CD4-positive, alpha-beta T cell treated with Interleukin-10 for 1 hour (primary cell): Measurements from ENCODE around the gene NAA15.
"Not testable (repeated sequence)": the region's sequence is repeated elsewhere in the genome, so short reads cannot be mapped to it uniquely, and the experiment has no call there.

Experiments
- DNase-seq: peaks from one replicate; pipeline ENCODE4 v3.0.0-alpha.2; 2020

Gene NAA15

GRCh38 chr4:139368998-139369397 is 67.7 kb downstream of the NAA15 start:
- no peak for DNase-seq

DNA sequence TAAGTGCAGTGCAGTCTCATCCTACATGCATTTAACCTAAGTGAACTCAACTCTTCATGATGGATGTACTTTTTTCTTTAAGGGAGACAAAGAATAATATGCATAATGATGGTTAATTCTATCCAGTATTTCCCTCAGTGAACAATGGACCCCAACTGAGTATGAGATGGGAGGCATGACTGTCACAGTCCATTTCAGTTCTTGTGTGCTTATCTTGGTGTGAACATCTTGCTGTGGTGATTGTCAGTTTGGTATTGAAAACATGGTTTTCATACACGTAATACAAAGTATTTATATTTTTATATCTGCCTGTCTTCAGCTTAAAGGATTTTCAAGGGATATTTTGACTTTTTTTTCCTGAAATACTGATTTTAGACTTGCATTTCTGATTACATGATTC is 72.9 kb downstream of the NAA15 start:
- no peak for DNase-seq

DNA sequence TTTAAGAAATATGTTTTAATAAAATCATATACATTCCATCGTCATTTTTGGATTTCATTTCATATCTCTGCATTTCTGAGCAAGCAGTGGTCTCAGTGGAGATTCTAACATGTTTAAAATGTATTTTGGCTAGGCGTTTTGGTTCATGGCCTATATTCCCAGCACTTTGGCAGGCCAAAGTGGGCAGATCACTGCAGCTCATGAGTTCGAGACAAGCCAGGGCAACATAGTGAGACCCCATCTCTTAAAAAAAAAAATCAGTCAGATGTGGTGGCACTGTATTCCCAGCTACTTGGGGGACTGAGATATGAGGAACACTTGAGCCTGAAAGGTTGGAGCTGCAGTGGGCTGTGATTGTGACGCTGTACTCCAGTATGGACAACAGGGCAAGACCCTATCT is 85.1 kb downstream of the NAA15 start:
- DNase-seq = no peak

- DNase-seq = no peak
Observed at GRCh38 chr4:139389102-139389501, 87.8 kb downstream of the NAA15 start.

DNA sequence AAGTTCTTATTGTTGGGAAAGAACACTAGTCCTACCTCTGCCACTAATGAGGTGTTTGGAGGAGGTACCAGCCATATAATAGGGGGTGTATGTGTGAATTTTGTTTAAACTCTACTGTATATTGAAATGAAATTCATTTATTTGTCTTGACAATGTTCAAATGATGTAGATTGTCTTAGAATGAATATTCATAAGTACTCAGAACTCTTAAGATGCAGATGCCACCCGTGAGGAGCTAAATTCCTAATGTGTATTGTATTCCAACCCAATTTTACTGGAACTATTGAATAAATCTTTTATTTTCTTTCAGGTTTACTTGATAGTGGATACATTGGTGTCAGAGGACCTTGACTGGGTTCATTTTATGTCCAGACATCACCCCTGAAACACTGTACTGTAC is 88.7 kb downstream of the NAA15 start:
- no peak for DNase-seq

DNA sequence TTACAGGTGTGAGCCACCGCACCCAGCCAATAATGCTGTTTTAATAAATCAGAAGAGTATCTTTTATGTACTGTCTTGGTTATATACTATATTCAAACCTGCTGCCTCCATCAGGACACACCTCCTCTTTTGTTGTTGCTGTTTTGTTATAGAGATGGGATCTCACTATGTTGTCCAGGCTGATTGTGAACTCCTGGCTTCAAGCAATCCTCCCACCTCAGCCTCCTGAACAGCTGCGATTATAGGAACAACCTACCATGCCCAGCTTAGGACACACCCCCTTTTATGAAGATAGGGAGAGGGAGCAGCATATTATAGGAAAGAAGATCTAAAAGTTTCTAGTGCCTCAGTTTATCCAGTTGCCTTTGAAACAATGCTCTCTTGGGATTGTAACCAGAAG is 90.4 kb downstream of the NAA15 start:
- DNase-seq = no peak

DNA sequence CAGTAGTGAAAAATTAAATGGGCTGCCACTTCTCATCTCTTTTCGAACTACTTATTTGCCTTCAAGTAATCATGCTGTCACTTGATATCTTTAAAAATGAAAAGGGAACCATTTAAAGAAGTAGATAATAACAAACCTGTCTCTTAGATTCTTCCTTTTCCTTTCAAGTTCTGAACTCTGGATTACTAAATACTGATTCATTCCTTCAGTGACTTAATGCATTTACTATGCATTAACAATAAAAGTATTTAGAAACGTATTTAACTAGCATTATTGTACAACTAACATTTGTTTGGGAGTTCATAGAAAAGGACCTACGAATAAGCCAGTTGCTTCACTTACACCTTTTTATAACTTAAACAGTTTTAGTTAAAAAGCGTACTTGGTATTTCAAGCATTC is 91.5 kb downstream of the NAA15 start:
- DNase-seq = no peak

GRCh38 chr4:139401368-139401767 is 100.1 kb downstream of the NAA15 start:
- DNase-seq = no peak

- no peak for DNase-seq
Observed at GRCh38 chr4:139402436-139402835, 101.1 kb downstream of the NAA15 start.

- no peak for DNase-seq
Observed at GRCh38 chr4:139403462-139403861, 102.2 kb downstream of the NAA15 start.

GRCh38 chr4:139410312-139410711 is 109.0 kb downstream of the NAA15 start:
- DNase-seq = no peak

DNA sequence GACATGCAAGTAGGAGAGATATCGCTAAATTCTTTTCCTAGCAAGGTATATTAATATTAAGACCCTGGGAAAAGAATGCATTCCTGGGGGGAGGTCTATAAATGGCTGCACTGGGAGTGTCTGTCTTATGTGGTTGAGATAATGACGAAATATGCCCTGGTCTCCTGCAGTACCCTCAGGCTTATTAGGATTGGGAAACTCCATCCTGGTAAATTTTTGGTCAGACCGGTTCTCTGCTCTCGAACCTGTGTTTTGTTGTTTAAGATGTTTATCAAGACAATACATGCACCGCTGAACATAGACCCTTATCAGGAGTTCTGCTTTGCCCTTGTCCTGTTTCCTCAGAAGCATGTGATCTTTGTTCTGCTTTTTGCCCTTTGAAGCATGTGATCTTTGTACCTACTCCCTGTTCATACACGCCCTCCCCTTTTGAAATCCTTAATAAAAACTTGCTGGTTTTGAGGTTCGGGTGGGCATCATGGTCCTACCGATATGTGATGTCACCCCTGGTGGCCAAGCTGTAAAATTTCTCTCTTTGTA is 113.4 kb downstream of the NAA15 start:
- DNase-seq = not testable (repeated sequence)

DNA sequence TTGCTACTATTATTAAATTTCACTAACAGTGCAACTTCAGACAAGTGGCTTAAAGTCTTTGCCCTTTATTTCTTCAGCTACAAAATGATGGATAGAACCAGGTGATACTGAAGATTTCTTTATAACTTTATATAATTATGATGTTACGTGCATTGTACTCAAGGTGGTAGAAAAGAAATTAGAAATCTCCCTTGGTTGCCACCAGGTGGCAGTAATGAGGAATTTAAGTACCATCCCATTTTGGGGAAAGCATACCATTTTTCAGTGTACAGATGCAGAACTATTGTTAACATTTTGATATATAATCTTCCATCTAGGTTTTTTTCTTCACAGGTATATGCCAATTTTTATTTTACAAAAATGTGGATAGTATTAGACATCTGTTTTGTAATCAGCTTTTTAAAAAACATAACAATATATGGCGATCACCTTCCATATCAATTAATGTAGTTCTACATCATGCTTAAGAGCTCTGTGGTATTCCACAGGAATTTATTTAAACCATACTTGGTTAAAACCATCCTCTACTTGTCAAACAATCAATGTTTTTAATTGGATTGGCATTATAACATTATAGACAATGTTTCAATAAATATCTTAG is 114.9 kb downstream of the NAA15 start:
- DNase-seq = peak; percentile 57

- DNase-seq = peak; percentile 22
Observed at GRCh38 chr4:139419388-139419914, 118.1 kb downstream of the NAA15 start.

- no peak for DNase-seq
Observed at GRCh38 chr4:139420652-139421051, 119.3 kb downstream of the NAA15 start.

DNA sequence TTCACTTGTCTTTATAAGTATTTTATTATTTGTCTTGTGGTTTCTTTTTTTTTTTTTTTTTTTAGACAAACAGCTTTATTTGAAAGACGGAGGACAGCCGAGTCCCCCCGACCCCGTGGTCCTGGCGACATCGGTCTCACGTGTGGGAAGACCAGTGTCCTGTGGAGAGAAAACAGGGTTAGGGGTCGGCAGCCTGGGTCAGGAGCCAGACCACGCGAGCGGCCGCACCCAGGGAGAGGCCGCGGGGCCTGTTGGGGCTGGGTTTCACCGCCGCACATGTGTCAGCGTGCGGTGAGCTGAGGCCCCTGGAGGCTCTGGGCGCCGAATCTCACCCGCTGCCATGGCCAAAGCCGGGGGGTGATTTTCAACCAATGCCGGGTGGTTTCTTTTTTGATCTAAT is 134.8 kb downstream of the NAA15 start:
- no peak for DNase-seq

- no peak for DNase-seq
Observed at GRCh38 chr4:139438141-139438540, 136.8 kb downstream of the NAA15 start.

GRCh38 chr4:139441029-139441428 is 139.7 kb downstream of the NAA15 start:
- no peak for DNase-seq

DNA sequence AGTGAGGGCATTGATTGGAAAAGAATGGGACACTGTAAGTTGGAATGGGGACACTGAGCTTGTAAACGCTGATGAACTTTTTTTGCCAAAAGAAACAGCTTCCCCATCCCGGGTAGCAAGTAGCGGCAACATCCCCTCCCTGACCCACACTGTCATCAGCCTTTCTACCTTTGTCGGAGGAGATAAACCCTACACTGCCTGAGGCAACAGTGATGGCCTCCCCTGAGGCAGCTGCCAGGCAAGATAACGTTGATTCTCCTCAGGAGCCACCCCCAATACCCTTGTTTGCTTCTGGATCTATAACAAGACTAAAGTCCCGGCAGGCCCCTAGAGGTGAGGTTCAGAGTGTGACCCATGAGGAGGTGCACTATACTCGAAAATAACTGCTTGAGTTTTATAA is 142.4 kb downstream of the NAA15 start:
- no peak for DNase-seq

DNA sequence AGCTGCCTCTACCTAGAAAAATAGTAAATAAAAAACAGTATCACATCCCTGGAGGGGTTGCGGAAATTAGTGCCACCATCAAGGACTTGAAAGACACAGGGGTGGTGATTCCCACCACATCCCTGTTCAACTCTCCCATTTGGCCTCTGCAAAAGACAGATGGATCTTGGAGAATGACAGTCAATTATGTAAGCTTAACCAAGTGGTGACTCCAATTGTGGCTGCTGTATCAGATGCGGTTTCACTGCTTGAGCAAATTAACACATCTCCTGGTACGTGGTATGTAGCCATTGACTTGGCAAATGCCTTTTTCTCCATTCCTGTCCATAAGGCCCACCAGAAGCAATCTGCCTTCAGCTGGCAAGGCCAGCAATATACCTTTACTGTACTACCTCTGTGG is 143.6 kb downstream of the NAA15 start:
- not testable (repeated sequence) for DNase-seq

- not testable (repeated sequence) for DNase-seq
Observed at GRCh38 chr4:139447078-139447477, 145.8 kb downstream of the NAA15 start.

DNA sequence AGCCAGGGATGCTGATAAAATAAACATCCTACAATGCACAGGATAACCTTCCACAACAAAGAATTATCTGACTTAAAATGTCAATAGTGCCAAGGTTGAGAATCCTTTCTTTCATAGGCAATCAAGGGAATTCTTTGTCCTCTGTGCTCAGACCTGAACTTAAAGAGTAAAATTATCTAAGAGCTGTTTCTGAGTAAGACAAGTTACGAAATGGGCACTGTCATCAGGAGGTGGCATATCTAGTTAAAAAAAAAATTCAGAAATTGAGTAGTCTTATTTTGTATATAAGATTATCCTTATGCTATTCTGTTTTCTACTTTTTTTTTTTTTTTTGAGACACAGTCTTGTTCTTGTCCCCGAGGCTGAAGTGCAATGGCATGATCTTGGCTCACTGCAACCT is 149.3 kb downstream of the NAA15 start:
- DNase-seq = no peak

DNA sequence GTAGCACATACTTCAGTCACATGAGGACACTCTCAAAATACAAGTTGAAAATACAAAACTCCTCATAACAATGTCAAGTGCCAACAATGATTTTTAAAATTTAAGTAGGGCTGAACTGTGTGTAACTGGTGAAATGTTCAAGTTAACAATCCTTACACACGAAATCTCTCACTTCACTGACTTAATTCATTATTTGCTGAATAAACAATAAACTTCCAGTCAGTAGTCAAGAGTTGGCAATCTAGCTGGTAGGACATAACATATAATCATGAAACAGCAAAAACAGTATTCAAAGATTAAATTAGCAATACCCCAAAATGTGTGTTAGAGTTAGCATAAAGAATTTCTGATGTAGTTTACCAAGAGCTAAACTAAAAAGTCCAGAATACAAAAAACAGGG is 150.7 kb downstream of the NAA15 start:
- DNase-seq = no peak

DNA sequence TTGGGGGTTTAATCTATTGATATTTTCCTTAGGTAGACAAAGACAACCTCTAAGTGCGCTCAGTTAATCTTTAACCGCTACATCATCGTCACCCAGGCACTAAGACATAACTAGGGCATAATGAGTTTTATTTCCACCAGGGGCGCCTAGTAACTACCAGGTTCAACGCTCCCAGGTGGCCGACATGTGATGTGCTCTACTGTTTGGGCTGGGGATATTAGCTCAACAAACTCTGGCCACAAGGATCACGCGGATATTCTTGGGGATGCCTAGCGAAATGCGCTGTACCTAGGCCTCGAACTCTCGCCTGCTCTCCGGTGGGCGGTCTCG is 151.7 kb downstream of the NAA15 start:
- peak; percentile 86 for DNase-seq
